Endothelial cell of umbilical vein (primary cell): ENCODE results near the gene SHROOM4.

Source experiments
- CTCF ChIP-seq, 2 donors: IDR thresholded peaks; 1 replicate in 1 of 2; 2 replicates in 1 of 2; pipeline ENCODE4 v1.5.1; 2011; ENCODE audit warnings: low read length in 2 of 2, mild to moderate bottlenecking in 2 of 2, moderate library complexity in 2 of 2, control low read depth in 1 of 2, inconsistent platforms in 1 of 2, low read depth in 1 of 2; ENCODE audit not compliant: insufficient read depth in 1 of 2; ENCODE audit errors: extremely low read depth in 1 of 2
- EZH2 ChIP-seq: IDR thresholded peaks from 2 replicates; pipeline ENCODE4 v1.6.1; 2012; ENCODE audit warnings: borderline replicate concordance, low read depth, mild to moderate bottlenecking, moderate library complexity, low read length, inconsistent platforms; ENCODE audit not compliant: severe bottlenecking
- JUN ChIP-seq: IDR thresholded peaks from 2 replicates; pipeline ENCODE4 v1.6.1; 2011; ENCODE audit warnings: borderline replicate concordance, low read depth; ENCODE audit not compliant: insufficient read length, insufficient read depth
- POLR2A ChIP-seq: IDR thresholded peaks from 2 replicates; pipeline ENCODE4 v1.6.1; 2012; ENCODE audit warnings: low read depth, mild to moderate bottlenecking, control low read depth, low read length
- POLR2AphosphoS5 ChIP-seq: IDR thresholded peaks from 2 replicates; pipeline ENCODE4 v1.6.1; 2012; ENCODE audit warnings: low read depth, mild to moderate bottlenecking, control low read depth, low read length, moderate library complexity; ENCODE audit not compliant: insufficient read depth

GRCh38 chrX:50771382-50771781 lies 42.6 kb downstream of the SHROOM4 start:
- TF ChIP-seq EZH2 (no peak), POLR2AphosphoS5 (no peak), POLR2A (no peak), CTCF (IDR thresholded peaks at IDR 0.05; ENCODE audit: extremely low read depth in 1 of 2, insufficient read depth in 1 of 2, low read depth in 1 of 2, low read length in 2 of 2) (no peak), JUN (no peak)
